ENCODE data around the gene PARS2.
"Not testable (repeated sequence)": the region's sequence is repeated elsewhere in the genome, so short reads cannot be mapped to it uniquely, and the experiment has no call there.

Gene PARS2

GRCh38 chr1:54782156-54782555, 17.8 kb upstream of the PARS2 start:
- TF ChIP-seq, protein P1, sequence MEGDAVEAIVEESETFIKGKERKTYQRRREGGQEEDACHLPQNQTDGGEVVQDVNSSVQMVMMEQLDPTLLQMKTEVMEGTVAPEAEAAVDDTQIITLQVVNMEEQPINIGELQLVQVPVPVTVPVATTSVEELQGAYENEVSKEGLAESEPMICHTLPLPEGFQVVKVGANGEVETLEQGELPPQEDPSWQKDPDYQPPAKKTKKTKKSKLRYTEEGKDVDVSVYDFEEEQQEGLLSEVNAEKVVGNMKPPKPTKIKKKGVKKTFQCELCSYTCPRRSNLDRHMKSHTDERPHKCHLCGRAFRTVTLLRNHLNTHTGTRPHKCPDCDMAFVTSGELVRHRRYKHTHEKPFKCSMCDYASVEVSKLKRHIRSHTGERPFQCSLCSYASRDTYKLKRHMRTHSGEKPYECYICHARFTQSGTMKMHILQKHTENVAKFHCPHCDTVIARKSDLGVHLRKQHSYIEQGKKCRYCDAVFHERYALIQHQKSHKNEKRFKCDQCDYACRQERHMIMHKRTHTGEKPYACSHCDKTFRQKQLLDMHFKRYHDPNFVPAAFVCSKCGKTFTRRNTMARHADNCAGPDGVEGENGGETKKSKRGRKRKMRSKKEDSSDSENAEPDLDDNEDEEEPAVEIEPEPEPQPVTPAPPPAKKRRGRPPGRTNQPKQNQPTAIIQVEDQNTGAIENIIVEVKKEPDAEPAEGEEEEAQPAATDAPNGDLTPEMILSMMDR (IDR thresholded peaks at IDR 0.05; ENCODE audit: low read depth, low read length, missing control alignments): no peak
- no peak overlapping the region for H3K4me3 ChIP-seq (ENCODE audit: low read depth, low read length)
- DNase-seq (ENCODE audit: low read depth): no peak

DNA sequence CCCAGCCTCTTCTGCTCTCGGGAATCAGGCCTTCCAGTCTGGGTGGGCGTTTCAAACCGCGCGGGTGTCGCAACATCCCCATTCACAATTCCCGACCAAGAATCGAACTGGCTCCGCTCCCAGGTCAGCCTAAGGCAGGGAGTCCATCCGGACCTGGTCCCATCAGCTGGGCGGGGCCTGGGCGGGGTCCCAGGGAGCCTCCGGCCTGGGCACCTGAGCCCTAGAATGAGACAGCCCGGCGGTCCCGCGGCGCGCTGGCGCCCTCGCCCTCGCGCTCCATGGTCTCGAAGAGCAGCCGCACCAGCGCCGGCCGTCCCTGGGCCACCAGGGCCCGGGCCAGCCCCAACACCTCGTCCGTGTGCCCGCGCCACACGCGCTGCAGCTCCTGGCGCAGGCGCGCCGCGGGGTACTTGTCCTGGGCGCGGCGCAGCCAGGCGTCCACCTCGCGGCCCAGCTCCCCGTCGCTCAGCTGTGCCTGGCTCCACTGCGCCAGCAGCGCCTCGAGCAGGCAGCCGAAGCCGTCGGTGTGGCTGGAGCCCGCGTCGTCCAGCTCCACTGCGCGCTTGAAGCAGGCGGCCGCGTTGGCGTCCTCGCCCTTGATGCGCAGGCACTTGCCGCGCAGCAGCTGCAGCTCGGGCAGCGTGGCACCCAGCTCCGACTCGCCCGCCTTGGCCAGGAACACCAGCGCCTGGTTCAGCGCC, 16.9 kb upstream of the PARS2 start:
- DNase-seq (ENCODE audit: low read depth): no peak
- H3K4me3 ChIP-seq (ENCODE audit: low read depth, low read length): no peak overlapping the region
- TF ChIP-seq, protein P1 (IDR thresholded peaks at IDR 0.05; ENCODE audit: low read depth, low read length, missing control alignments): no peak

- no peak for DNase-seq (ENCODE audit: low read depth)
- H3K4me3 ChIP-seq (ENCODE audit: low read depth, low read length): no peak overlapping the region
- TF ChIP-seq, protein P1 (IDR thresholded peaks at IDR 0.05; ENCODE audit: low read depth, low read length, missing control alignments): no peak
Observed at GRCh38 chr1:54777431-54777830, 13.1 kb upstream of the PARS2 start.

DNA sequence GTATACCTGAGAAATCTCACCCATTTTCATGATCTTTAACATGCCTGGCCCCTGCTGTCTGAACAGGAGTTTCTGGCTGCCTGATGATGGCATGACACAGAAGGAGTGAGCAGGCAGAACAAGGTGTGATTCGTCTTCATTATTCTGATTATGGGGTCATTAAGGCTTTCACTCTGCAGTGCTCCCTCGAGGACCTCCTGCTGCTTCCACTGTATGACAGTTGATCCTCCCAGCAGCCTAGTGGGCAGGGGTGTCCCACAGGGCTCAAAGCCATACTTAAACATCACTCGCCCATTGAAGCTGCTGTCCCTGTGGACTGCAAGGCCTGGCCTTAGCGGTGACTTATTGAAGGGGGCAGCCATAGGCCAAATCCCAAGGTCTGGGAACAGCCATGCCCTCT, 12.7 kb upstream of the PARS2 start:
- TF ChIP-seq, protein P1 (IDR thresholded peaks at IDR 0.05; ENCODE audit: low read depth, low read length, missing control alignments): no peak
- no peak overlapping the region for H3K4me3 ChIP-seq (ENCODE audit: low read depth, low read length)
- DNase-seq (ENCODE audit: low read depth): no peak

- DNase-seq (ENCODE audit: low read depth): not testable (repeated sequence)
Observed at GRCh38 chr1:54775828-54776721, 11.8 kb upstream of the PARS2 start.

DNA sequence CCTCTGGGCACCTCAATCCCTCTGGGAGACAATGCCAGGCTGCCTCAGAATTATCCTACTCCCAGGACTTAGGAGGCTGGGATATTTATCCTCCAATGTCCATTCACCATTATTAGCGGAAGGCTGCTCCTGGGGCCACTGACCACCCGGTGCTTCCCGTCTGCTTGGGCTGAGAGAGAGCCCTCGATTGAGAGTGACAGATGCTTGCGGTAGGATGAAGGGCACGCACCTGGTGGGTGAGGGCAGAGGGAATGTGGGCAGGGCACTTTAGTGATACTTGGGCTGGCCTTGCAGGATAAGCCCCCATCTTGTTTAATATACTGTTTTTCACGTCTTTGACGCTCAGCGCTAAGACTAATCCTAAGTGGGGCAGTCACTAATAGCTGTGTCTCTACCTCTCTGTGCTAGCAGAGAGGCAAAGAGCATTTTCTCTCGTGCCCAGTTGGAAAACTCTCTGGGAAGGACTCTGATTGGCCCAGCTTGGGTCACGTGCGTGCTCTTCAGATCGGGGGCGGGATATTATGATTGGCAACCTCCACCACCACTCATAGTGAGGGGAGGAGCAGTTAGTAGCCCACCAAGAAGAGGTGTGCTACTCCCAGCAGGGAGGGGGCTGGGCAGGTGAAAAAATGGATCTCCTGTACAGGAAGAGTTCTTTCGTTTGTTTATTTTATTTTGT, 10.6 kb upstream of the PARS2 start:
- no peak overlapping the region for H3K4me3 ChIP-seq (ENCODE audit: low read depth, low read length)
- no peak for DNase-seq (ENCODE audit: low read depth)
- TF ChIP-seq, protein P1 (IDR thresholded peaks at IDR 0.05; ENCODE audit: low read depth, low read length, missing control alignments): no peak

More at GRCh38 chr1:54775828-54776721, 11.8 kb upstream of the PARS2 start:
- H3K4me3 ChIP-seq (ENCODE audit: low read depth, low read length): not testable (repeated sequence)

- no peak for DNase-seq (ENCODE audit: low read depth)
- H3K4me3 ChIP-seq (ENCODE audit: low read depth, low read length): no peak overlapping the region
- TF ChIP-seq, protein P1 (IDR thresholded peaks at IDR 0.05; ENCODE audit: low read depth, low read length, missing control alignments): no peak
Observed at GRCh38 chr1:54772951-54773350, 8.6 kb upstream of the PARS2 start.
